NCI-H1436 treated with DMSO at 0.1 percent for 48 hours (cell line): ENCODE measurements around the gene SIGLEC14.
A peak's percentile ranks its signal among the peaks of the same experiment; 100 is the strongest.
"Not testable (repeated sequence)": the region's sequence is repeated elsewhere in the genome, so short reads cannot be mapped to it uniquely, and the experiment has no call there.

Experiments used
- DNase-seq: peaks from one replicate; lab custom pipeline; 2025; lab: John Stamatoyannopoulos, UW

SIGLEC14 gene, protein sequence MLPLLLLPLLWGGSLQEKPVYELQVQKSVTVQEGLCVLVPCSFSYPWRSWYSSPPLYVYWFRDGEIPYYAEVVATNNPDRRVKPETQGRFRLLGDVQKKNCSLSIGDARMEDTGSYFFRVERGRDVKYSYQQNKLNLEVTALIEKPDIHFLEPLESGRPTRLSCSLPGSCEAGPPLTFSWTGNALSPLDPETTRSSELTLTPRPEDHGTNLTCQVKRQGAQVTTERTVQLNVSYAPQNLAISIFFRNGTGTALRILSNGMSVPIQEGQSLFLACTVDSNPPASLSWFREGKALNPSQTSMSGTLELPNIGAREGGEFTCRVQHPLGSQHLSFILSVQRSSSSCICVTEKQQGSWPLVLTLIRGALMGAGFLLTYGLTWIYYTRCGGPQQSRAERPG

DNA sequence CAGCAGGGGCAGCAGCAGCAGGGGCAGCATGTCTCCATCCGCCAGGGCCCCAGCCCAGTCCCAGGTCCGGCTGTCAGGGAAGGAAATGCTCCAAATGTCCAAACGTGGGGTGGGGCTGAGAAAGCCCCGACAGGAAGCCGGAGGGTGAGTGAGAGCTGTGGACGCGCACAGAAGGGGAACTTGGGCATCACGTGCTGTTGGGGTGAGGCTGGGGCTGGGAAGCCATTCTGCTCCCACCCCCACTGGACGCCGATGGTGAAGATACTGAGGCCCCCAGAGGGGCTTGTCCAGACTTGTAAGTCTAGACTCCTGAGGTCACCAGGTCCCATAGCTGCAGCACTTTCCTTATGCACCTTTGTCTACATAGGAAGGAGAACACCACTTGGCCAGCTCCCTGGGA is at the start of gene SIGLEC14:
Gene SIGLEC14 (minus strand): TSS at position 96 of the 400 bp plus-strand sequence. CDS start 66 bp downstream, at position 30.
- not testable (repeated sequence) for DNase-seq

DNA sequence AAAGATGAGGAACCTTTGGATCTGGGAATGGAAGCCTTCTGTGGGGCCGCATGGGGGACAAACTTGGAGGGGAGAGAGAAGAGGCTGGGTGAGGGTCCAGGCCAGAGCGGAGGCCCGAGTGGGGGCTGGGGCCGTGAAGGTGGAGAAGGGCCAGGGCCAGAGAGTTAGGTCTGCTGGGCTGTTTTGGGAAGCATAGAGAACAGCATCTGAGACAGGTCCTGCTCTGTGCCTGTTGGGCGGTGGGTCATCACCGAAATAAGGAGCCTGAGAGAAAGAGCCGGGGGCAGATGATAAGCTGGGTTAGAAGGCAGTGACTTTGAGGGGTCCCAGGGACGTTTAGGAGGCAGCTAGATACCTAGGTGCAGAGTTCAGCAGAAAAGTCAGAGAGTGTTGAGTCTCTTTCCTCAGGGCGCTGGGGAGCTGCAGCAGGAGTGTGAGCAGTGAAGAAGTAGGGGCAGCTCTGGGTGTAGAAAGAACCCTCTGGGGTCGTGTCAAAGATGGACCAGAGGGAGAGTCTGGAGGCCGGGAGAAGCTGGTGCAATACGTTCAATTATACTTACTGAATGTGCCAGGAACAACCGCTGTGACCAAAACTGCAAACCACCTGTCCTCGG is 49.2 kb upstream of the SIGLEC14 start:
- DNase-seq: no peak

DNA sequence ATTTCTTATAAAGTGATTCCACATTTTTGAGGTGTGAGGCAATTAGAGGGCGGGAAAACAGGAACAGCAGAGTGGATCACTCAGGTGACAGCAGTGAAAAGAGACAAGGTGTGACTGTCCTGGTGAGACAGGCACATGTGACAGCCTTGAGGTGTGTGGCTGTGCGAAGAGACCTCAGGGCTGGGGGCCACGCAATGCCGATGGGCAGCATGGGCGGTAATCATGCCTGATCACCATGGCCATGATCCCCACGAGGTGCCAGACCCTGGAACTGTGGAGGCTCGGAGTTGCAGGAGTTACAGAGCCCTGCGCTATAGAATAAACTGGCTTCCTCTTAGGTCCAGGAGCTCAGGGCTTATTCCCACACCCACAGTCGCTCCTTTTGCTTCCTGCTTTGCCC is 48.5 kb upstream of the SIGLEC14 start:
- DNase-seq: no peak

DNA sequence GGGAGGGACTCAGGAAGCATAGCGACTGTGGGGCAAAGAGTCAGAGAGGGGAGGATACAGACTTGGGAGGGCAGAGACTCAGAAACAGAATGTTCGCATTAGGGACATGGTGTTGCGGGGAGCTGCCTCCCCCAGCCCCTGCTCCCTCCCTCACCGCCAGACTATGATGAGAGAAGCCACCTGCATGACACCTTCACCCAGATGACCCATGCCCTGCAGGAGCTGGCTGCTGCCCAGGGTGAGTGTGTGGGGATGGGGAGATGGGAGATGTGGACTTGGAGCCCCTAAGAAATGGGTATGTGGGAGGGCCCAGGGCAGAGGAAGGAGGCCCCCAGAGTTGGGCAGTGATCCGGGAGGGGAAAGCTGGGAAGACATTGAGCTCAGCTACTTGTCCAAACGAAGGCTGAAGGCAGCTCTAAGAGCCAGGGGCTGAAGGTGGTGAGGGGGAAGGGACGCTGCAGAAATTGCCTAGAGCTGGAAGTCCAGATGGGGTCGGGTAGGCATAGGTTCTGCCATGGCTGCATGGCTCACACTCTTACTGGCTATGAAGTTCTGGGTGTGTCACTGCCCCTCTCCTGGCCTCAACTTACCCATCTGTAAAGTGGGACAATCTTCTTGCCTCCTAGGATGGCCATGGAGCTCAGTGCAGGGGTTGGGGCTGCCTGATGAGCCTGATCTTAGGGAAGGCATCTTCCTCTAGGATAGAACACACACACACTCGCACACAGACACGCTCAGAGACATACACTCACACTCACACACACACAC is 47.9 kb upstream of the SIGLEC14 start:
- no peak for DNase-seq

DNA sequence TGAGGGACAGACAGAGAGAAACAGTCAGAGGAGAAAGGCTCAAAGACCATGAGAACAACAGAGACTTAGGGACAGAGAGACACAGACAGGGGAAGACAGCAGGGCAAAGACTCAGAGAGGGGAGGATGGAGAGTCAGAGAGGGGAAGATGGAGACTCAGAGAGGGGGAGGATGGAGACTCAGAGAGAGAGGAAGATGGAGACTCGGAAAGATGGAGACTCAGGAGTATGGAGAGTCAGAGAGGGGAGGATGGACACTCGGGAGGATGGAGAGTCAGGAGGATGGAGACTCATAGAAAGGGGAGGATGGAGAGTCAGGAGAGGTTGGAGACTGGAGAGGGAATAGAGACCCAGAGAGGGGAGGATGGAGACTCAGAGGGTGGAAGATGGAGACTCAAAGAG is 47.2 kb upstream of the SIGLEC14 start:
- no peak for DNase-seq

DNA sequence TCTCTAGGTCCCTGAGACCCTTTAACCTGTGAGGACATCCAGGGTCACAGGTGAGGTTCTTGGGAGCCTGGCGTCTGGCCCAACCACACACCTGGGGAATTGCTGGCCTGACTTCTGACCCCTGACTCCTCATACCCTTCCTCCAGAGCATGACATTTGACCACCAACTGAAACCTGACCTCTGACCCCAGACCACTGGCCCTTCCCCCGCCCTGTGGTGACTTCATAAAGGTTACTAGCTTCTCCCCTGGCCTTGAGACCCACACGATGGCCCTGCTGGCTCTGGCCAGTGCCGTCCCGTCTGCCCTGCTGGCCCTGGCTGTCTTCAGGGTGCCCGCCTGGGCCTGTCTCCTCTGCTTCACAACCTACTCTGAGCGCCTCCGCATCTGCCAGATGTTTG is 46.6 kb upstream of the SIGLEC14 start, which contains the start of gene SPACA6:
Gene SPACA6 (plus strand): TSS at position 71 of the 400 bp plus-strand sequence. CDS start 197 bp downstream, at position 268.
- no peak for DNase-seq

DNA sequence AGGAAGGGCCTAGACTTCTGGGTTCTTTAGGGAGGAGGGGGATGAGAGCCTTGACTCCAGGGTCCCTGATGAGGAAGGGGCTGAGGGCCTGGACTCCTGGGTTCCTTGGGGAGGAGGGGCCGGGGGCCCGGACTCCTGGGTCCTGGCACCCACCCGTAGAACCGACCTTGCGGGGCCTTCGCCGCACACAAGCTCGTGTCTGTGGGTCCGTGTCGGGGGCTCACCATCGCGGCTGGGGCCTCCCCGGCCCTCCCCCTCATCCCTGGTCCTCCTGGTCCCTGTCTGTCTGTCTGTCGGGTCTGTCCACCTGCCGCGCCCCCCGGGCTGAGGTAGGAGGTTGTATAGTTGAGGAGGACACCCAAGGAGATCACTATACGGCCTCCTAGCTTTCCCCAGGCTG is 45.8 kb upstream of the SIGLEC14 start:
- DNase-seq: no peak

DNA sequence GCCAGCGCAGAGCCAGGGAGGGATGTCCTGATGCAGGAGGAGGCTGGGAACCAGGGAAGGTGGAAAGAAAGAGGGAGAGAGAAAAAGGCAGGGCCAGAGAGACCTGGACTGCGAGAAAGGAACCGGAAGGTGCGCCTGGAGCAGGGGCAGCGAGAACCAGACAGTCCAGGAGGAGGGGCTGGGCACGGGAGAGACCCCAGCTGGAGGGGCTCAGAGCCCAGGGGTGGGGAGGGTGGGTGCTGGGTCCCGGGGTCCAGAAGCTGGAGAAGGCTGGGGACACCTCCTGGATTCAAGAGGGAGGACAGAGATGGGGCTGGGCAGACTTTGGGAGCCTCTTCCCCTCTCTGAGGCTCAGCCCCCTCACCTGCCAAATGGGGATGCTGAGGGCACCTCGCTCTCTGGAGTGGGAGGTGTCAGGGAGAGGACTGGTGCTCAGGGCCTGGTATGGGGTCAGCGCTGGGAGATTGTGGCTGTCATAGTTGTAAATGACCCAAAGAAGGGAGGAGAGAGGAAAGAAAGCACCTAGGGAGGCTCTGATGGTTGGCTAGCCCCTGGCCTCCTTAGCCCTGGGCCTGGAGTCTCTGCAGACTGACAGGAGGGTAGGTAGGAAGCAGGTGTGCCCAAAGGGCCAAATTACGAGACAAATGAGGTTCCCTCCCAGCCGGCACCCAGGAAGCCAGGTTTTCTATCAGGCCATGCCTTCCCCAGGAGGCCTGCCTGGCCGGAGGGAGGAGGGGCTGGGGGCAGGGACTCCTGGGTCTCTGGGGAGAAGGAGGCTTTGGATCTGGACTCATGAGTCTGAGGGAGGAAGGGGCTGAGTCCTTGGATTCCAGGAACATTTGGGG is 45.2 kb upstream of the SIGLEC14 start:
- no peak for DNase-seq

DNA sequence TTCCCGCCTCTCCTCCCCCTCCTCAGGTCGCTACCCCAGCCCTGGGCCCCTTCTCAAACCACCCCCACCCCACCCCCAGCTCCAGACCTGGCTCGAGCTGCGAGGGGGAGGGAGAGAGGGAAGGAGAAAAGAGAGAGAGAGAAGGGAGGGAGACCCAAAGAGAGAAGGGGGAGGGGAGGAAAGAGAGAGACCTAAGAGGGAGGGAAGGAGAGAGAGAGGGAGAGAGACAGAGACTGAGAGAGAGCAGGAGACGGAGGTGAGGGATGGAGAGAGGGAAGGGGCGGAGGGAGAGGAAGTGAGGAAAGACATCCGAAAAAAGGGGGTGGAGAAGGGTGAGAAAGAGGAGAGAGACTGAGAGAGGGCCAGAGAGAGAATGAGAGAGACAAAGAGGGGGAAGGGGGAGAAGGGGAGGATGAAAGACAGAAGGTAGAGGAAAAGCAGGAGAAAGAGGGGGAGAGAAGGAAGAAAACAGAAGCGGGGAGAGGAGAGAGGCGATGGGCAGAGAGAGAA is 44.5 kb upstream of the SIGLEC14 start:
- no peak for DNase-seq

DNA sequence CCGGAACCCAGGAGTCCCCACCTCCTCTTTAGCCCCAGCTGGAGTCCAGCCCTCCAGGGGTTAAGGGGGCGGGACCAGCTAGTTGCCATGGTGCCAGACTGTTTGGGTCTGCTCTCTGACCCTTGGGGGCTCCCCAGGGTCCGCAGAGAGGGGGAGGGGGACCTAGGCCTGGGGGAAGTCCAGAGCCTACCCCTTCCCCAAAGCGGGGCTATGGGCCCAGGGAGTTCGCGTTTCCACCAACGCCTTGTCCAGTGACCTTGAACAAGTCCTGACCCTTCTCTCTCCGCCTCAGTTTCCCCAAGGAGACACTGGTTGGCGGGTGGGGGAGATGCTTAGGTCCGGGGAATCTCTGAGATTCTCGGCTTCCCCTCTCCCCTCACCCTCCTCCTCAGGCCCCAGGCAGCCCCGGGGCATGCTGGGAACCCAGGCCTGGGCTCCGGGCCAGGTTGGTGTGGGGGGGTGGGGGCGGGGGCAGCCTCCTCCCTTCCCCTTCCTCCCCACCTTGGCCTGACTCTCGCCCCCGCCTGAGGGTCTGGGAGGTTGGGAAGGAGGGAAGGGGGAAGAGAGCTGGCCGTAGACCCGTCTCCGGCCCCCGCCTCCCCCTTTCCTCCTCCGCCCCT is 43.9 kb upstream of the SIGLEC14 start:
- peak; percentile 43 for DNase-seq

DNA sequence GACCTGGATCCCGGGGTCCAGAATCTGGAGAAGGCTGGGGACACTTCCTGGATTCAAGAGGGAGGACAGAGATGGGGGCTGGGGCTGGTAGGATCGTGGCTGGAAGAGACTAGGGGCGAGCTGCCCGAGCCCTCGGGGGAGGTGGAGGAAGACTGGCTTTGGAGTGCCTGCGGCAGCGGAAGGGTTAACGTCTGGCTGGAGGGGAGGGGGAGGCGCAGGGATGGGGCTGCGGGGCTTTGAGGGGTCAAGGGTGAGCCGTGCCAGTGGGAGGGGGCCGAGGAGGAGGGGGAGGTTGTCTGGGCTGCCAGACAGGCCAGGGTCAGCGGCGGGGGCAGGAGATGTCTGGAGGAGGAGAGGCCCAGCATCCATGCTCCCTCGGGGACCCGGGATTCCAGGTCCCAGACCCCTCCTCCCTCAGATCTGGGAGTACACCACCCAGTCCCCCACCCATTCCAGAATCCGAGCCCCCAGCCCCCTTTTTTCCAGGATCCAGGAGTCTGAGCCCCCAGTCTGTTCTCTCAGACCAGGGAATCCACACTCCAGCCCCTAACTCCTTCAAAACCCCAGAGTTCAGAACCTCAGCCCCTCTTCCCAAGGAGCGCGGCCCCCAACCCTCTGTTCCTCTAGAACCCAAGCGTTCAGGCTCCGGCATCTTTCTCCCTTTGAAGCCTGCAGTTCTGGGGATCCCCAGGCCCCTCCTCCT is 43.3 kb upstream of the SIGLEC14 start:
- no peak for DNase-seq

DNA sequence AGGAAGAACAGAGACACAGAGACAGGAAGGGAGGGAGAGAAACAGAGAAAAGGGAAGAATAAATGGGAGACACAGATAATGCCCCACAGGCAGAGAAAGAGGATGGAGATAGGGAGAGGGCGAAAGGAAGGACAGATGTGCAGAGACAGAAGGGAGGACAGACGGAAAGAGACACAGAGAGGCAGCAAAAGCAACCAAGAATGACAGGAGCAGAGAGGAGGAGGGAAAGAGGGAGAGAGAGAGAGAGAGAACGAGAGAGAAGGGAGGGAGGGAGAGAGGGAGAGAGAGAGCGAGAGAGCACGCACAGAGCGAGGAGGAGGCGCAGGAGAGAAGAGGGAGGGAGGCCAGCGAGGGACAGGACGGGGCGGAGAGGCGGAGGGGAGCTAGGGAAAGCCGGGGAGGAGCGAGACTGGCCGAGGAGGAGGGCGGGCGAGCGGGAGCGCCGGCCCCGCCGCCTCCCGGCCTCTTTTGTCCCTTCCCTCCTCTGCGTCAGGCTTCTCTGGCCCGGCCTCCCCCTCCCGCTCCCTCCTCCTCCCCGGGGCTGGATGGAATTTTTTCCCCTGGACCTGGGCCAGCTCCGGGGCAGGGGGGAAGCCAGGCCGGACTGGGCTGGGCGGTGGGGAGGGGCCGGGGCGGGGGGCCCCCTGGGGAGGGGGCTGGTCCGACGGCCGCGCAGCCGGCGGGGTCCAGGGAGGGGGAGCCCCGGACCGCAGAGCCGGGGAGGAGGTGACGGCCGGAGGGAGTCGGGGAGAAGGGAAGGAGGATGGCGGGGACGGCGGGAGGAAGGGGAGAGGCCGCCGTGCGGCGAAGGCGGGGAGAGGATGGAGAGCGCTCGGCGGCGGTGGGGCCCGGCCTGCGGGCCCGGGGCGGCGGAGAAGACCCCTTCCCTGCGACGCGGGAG is 42.3 kb upstream of the SIGLEC14 start:
- DNase-seq: peak; percentile 63

DNA sequence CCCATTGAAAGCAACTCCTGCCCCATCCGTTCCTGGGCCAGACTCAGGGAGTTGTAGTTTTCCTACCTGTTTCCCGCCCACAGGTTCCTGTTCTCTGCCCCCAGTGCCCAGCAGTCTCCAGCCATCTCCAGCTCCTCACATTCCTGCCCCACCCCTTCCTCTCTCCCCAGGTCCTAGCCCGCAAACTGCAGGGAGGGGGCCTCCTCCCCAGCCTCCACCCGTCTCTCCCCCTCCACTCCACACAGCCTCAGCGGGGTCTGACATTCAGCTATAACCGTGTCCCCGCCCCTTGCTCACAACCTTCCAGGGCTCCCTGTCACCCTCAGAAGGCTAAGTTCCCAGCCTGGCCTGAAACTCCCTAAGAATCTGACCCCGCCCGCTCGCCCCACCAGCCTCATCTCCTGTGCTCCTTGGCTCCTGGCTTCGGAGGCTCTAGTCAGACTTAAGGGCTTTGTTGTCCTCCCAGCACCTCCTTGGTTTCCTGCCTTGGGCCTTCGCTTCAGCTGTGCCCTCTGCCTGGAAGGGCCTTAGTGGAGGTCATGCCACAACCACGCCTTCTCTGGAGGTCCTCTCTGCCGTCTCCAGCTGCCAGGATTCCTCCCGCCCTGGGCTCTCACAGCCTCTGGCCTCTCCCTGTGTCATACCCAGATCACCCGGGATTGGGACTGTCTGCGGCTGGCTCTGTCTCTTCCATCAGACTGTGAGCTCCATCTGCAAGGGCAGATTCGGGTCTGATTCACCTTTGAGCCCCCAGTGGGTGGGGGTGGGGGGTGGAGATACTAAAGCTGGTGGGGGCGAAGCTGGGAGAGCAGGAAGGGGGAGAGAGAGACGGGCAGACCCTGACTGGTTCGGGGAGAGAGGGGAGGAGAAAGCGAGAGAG is 41.4 kb upstream of the SIGLEC14 start:
- no peak for DNase-seq

DNA sequence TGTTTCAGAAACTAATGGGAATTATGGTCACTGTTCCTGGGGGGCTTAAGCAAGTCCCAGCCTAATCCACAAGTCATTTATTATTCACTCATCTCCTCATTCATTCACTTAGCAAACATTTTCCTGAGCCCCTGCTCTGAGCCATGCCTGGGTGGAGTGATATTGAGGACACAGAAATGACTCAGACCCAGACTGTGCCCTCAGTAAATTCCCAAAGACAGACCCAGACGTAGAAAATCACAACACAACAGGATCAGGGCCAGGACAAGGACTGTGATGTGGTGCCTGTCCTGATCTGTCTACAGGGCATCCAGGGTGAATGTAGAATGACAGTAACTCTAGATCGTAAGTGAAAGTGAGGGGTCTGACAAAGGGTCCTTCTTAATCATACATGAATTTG is 39.5 kb upstream of the SIGLEC14 start:
- DNase-seq: no peak

DNA sequence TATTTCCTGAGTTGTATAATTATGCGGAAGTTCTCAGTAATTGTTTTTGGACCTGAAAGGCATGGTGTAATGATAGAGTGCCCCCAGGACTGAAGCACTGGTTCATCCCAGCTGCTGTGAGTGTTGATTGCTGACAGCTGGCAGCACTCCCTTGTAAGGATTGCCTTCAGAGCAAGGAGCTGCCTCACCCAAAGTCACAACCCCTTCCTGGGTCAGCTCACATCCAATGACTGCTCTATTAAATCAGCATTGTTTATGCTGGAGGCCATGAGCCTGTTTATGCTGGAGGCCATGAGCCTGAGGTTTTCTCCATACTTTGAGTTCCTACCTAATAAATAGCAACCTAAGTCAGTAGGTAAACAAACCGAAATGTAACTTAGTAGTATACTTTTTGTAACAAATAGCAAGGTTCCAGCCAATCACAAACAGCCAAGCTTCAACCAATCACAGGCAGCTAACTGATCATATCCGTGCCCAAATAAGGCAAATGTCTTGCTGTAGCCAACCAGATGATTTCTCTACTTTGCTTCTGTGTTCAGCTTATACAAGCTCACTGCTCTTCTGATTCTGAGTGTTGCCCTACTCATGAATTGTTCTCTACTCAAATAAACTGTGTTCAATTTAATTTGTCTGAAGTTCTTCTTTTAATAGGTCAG is 34.8 kb upstream of the SIGLEC14 start:
- no peak for DNase-seq

DNA sequence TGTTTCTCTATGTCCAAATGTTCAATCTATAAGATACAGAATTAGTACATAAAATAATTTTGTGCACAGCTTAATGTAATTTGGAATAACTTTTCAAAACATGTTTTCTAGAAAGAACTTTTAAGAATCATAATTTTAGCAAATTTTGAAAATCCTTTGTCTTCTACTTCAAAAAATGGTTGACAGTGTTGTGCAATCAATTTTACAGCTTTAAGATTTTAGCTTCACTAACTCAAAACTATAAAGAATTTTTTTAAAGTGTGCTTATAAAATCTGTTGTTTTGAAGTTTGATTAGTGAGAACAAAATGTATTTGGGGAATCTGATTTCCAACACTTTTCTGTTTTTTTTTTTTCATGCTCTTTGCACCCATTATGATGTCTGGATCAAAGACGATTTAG is 33.8 kb upstream of the SIGLEC14 start:
- no peak for DNase-seq

DNA sequence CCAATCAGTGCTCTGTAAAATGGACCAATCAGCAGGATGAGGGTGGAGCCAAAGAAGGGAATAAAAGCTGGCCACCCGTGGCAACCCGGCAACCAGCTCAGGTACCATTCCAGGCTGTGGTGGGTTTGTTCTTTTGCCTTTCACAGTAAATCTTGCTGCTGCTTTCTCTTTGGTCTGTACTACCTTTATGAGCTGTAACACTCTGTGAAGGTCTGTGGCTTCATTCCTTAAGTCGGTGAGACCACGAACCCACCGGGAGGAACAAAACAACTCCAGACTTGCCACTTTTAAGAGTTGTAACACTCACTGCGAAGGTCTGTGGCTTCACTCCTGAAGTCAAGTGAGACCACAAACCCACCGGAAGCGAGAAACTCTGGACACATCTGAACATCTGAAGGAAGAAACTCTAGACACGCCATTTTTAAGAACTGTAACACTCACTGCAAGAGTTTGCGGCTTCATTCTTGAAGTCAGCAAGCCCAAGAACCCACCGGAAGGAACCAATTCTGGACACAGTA is 30.0 kb upstream of the SIGLEC14 start:
- DNase-seq: no peak
